ENCODE measurements around the gene TAB2.

Gene TAB2

DNA sequence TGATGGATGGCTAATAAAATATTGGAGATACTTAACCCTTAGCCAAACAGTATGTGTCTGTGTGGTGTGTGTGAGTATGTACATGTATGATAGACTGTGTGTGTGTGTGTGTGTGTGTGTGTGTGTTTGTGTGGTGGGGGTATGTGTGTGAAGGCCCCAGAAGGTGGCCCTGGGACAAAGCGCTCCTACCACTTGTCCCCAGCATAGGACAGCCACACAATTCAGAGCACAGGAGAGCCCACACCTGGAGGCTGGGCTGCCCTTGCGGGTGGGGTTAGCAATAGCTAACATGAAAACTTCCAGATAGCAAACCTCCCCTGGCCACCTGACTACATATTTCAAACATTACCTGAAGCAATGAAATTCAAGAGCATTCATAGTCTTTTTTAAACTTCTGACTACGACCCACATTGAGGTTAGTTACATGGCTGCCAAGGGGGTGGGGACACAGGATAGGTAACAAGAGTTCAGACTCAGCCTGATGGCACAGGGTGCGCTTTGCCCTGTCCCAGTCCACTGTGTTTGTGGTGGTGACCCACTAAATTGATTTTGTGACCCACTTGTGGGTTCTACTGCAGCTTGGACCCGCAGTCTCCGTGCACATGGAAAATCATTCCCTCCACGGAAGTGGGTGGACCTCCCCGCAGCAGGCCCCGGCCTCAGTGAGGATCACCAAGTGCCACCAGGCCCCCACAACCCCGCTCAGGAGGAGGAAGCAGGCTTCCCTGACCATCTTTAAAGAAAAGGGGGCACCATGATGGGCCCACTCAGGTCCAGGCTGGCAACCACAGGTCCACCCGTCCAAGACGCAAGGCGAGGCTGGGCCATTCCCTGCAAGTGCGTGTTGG, 132.5 kb downstream of the TAB2 start:
- DNase-seq (ENCODE audit: extremely low read depth, low read depth): no peak
- TF ChIP-seq CTCF (IDR thresholded peaks at IDR 0.05; ENCODE audit: low read depth, low read length, missing control alignments): no peak
- no peak overlapping the region; the same call in 1 of the 2 replicates for H3K4me3 ChIP-seq (replicated peaks; ENCODE audit: low read depth, low read length)

DNA sequence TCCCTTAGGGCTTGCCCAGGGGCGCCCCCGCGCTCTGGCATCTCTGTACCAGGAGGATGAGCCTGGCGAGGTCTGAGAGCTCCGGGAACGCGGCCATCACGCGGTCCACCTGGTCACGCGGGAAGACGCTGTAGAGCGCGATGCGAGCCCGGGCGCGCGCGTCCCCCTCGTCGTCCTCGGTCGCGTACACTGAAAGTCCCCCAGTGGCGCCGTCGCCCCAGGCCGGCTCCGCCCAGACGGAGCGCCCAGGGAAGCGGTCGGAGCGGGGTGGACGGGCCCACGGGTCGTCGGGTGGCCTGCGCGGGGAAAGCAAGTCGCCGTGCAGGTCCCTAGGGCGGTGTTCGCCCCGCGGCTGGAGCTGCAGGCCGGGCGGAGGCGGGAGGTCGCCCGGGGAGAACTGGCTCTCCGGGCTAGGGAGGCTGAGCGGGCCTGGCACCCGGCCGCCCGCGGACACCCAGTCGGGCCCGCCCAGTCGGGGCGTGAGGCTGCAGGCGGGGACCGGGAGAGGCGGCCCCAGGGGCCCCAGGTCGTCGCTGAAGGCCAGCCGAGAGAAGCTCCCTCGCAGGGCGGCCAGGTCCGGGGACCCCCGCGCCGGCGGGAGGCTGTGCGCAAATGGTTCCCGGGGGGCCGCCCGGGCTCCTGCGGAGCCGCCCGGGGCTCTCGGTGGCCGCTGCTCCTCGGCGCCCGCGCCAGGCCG, 133.3 kb downstream of the TAB2 start:
- no peak for TF ChIP-seq CTCF (IDR thresholded peaks at IDR 0.05; ENCODE audit: low read depth, low read length, missing control alignments)
- DNase-seq (ENCODE audit: extremely low read depth, low read depth): no peak
- H3K4me3 ChIP-seq (replicated peaks; ENCODE audit: low read depth, low read length): peak overlapping the region; percentile 21; the same call in 1 of the 2 replicates

DNA sequence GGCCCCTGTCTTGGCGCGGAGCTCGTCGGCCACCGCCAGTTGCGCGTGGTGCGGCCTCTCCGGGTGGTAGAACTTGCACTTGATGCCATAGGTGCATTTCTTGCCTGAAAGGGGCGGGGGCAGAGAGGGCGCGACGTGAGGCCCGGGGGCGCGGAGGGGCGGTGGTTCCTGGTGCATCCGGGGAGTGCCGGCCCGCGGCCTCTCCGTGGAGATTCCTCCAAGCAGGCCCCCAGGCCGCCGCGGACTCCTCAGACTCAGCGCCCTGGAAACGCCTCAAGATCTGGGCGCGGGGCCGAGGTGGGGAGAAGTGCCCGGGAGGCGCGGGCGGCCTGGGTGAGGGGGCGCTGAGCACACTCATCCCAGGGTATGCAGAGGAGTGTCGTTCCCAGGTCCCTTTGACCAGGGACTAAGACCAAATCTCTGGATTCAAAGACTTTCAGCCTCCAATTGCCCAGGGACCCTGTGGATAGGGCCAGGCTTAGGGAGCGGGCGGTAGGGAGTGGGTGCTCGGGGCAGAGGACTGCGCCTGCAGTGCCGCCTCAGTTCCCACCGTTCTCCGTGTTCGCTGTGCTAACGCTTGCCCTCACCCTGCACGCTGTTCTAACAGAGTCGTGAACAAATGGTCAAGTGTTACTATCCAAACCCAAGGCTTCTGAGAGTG, 134.0 kb downstream of the TAB2 start:
- no peak overlapping the region for H3K4me3 ChIP-seq (replicated peaks; ENCODE audit: low read depth, low read length)
- no peak for DNase-seq (ENCODE audit: extremely low read depth, low read depth)
- no peak for TF ChIP-seq CTCF (IDR thresholded peaks at IDR 0.05; ENCODE audit: low read depth, low read length, missing control alignments)

DNA sequence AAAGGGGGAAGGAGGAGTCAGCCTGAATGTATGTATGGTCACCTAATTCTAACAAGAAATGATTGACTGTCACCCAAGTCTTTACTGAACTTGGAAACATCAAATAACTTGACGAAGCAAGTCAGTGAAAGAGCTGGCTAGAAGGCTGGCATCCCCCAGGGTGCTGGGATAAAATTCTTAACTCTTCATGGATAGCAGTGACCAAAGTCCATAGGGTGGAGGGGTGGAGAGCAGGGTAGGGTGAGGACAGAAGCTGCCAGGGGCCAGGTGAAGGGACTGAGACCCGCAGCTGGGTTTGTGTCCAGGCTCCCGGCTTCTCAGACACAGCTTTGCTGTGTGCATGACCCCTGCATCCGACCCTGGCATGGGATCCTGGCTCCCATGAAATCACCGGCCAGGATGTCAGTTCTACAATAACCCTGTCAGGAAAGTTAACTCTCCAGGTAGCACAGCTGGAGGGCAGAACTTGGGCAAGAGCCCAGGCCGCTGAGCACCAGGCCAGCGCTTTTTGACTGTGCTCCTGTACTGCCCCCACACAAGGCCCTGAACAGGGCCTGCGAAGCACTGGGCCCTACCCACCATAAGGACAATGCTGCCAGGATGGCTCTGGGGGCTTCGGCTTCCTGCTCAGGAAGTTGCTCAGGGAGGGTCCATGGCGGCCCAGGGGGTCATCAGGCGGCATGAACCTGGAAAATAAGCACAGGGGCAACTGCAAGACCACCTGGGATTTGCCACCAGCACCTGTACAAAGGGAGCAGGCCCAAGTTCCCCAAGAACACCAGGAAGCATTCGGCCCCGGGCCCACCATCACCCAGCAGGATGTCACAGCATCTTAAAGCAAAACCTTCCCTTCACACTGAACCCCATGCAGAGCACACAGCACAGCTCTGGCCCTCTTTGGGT, 134.8 kb downstream of the TAB2 start:
- H3K4me3 ChIP-seq (replicated peaks; ENCODE audit: low read depth, low read length): no peak overlapping the region
- DNase-seq (ENCODE audit: extremely low read depth, low read depth): no peak
- TF ChIP-seq CTCF (IDR thresholded peaks at IDR 0.05; ENCODE audit: low read depth, low read length, missing control alignments): no peak

- no peak for DNase-seq (ENCODE audit: extremely low read depth, low read depth)
- H3K4me3 ChIP-seq (replicated peaks; ENCODE audit: low read depth, low read length): no peak overlapping the region
- TF ChIP-seq CTCF (IDR thresholded peaks at IDR 0.05; ENCODE audit: low read depth, low read length, missing control alignments): no peak
Observed at GRCh38 chr6:149453597-149454345, 136.3 kb downstream of the TAB2 start.
